T-helper 22 cell (primary cell): ENCODE measurements around the gene TUBGCP2.

Experiments used
- DNase-seq: peaks from one replicate; pipeline ENCODE4 v3.0.0-alpha.2; 2020; ENCODE audit warnings: low read depth

TUBGCP2 gene

GRCh38 chr10:133306097-133306476 lies 2.6 kb downstream of the TUBGCP2 start:
- DNase-seq, result no peak

- DNase-seq, result no peak
Observed at GRCh38 chr10:133303206-133303605, 5.5 kb downstream of the TUBGCP2 start.

GRCh38 chr10:133302230-133302629 lies 6.4 kb downstream of the TUBGCP2 start:
- no peak for DNase-seq

- DNase-seq, result no peak
Observed at GRCh38 chr10:133299738-133300137, 8.9 kb downstream of the TUBGCP2 start.

GRCh38 chr10:133299224-133299623 lies 9.4 kb downstream of the TUBGCP2 start:
- DNase-seq, result no peak

- no peak for DNase-seq
Observed at GRCh38 chr10:133298466-133298865, 10.2 kb downstream of the TUBGCP2 start.

GRCh38 chr10:133297504-133297903 lies 11.2 kb downstream of the TUBGCP2 start:
- DNase-seq, result no peak

- DNase-seq, result no peak
Observed at GRCh38 chr10:133295426-133296320, 13.0 kb downstream of the TUBGCP2 start.

- no peak for DNase-seq
Observed at GRCh38 chr10:133294189-133294588, 14.5 kb downstream of the TUBGCP2 start.

- no peak for DNase-seq
Observed at GRCh38 chr10:133293810-133294119, 14.9 kb downstream of the TUBGCP2 start.

GRCh38 chr10:133292919-133293809 lies 15.5 kb downstream of the TUBGCP2 start:
- no peak for DNase-seq

- no peak for DNase-seq
Observed at GRCh38 chr10:133289761-133290160, 18.9 kb downstream of the TUBGCP2 start.

GRCh38 chr10:133287832-133288500 lies 20.7 kb downstream of the TUBGCP2 start:
- no peak for DNase-seq

- DNase-seq, result no peak
Observed at GRCh38 chr10:133286366-133286765, 22.3 kb downstream of the TUBGCP2 start.

- DNase-seq, result no peak
Observed at GRCh38 chr10:133285217-133285616, 23.5 kb downstream of the TUBGCP2 start.

- DNase-seq, result no peak
Observed at GRCh38 chr10:133283931-133284330, 24.7 kb downstream of the TUBGCP2 start.

GRCh38 chr10:133282846-133283390 lies 25.8 kb downstream of the TUBGCP2 start:
- DNase-seq, result no peak

- no peak for DNase-seq
Observed at GRCh38 chr10:133281628-133282372, 26.9 kb downstream of the TUBGCP2 start.

- DNase-seq, result no peak
Observed at GRCh38 chr10:133281084-133281483, 27.6 kb downstream of the TUBGCP2 start.

- no peak for DNase-seq
Observed at GRCh38 chr10:133280391-133281059, 28.1 kb downstream of the TUBGCP2 start.
